SU-DHL-6 (cell line): ENCODE data around the gene SLC39A11.

Source experiments
- H2AFZ ChIP-seq: fragments of 200-600 bp; sonication (generic); 2 replicates; pipeline ENCODE4 v1.6.1; 2014; ENCODE audit warnings: low read depth, mild to moderate bottlenecking, moderate library complexity, mixed read lengths, antibody characterized with exemption, low read length; ENCODE audit not compliant: severe bottlenecking
- H3F3A ChIP-seq: fragments of 200-600 bp; shearing (Covaris generic); 2 replicates; pipeline ENCODE4 v1.6.0; 2016; ENCODE audit warnings: antibody characterized with exemption, mild to moderate bottlenecking; ENCODE audit not compliant: insufficient read depth
- H3K27ac ChIP-seq: fragments of 200-600 bp; sonication (generic); 2 replicates; pipeline ENCODE4 v1.5.1; 2016; ENCODE audit warnings: low read depth, mild to moderate bottlenecking, low read length, moderate library complexity, mixed read lengths
- H3K27me3 ChIP-seq: fragments of 200-600 bp; sonication (generic), shearing (Covaris generic); 2 replicates; pipeline ENCODE4 v1.6.0; 2014; ENCODE audit warnings: mild to moderate bottlenecking, low read length
- H3K36me3 ChIP-seq: fragments of 200-600 bp; sonication (generic); 2 replicates; pipeline ENCODE4 v1.6.1; 2014; ENCODE audit warnings: mild to moderate bottlenecking, low read length, mixed read lengths
- H3K4me2 ChIP-seq: fragments of 300-600, 200-600 bp; shearing (Covaris generic), sonication (generic); 2 replicates; pipeline ENCODE4 v1.6.0; 2014; ENCODE audit warnings: low read length, low read depth, mild to moderate bottlenecking; ENCODE audit not compliant: poor library complexity, severe bottlenecking
- H3K4me3 ChIP-seq: fragments of 200-600 bp; sonication (generic); 2 replicates; pipeline ENCODE4 v1.5.1; 2014; ENCODE audit warnings: antibody characterized with exemption, low read length, mild to moderate bottlenecking, mixed read lengths; ENCODE audit not compliant: insufficient read depth, poor library complexity, severe bottlenecking
- H3K79me2 ChIP-seq: fragments of 200-600 bp; sonication (generic); 2 replicates; pipeline ENCODE4 v1.6.1; 2014; ENCODE audit warnings: mild to moderate bottlenecking, low read length, moderate library complexity; ENCODE audit not compliant: insufficient read depth
- H3K9ac ChIP-seq: fragments of 200-600 bp; sonication (generic); 2 replicates; pipeline ENCODE4 v1.7.0; 2014; ENCODE audit warnings: mild to moderate bottlenecking, low read length
- H3K9me2 ChIP-seq: fragments of 200-600 bp; sonication (generic); replicated peaks from 2 replicates; pipeline ENCODE4 v1.6.1; 2014; ENCODE audit warnings: low read length; ENCODE audit not compliant: insufficient read depth
- H3K9me3 ChIP-seq: fragments of 200-600 bp; sonication (generic); 2 replicates; pipeline ENCODE4 v1.6.1; 2014; ENCODE audit warnings: low read length, mixed read lengths; ENCODE audit not compliant: insufficient read depth
- H4K20me1 ChIP-seq: fragments of 200-600 bp; sonication (generic); 2 replicates; pipeline ENCODE4 v1.6.1; 2014; ENCODE audit warnings: low read depth, mild to moderate bottlenecking, antibody characterized with exemption, low read length, moderate library complexity, mixed read lengths
- EZH2phosphoT487 ChIP-seq: fragments of 200-600 bp; sonication (generic), shearing (Covaris generic); conservative IDR thresholded peaks from 2 replicates; pipeline ENCODE4 v1.6.1; 2018; ENCODE audit warnings: mild to moderate bottlenecking, antibody characterized with exemption, low read length, moderate library complexity, mixed read lengths
- TF ChIP-seq, protein P1 (sequence below): fragments of 200-600 bp; sonication (generic); IDR thresholded peaks from one replicate; pipeline ENCODE4 v1.5.1; 2017; ENCODE audit warnings: antibody characterized with exemption, mild to moderate bottlenecking, low read length, moderate library complexity; ENCODE audit not compliant: insufficient read depth, poor library complexity, severe bottlenecking

SLC39A11 gene

DNA sequence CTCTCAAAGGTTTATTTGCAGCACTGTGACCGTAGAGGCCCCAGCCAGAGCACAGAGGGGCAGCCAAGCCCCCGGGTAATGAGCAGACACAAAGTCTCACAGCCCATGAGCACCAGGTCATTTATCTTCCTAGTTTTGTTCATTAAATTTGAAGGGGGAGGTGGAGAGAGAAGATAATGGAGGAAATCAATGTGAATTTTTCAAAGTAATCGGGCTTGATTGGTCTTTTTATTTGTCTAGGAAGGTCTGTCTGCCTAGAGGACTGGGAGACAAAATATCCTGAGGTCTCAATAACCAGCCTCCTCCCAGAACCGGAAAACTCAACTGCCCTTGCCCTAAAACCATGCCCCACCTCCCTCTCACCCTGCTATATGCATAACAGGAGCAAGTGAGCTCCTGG is 189.0 kb downstream of the SLC39A11 start:
- no peaks in the 10 kb centered on the region for H3K27me3 ChIP-seq
- no peaks in the 10 kb centered on the region for H3K79me2 ChIP-seq
- H3K4me3 ChIP-seq = no peak overlapping the region
- no peak overlapping the region for H3K9ac ChIP-seq
- no peaks in the 10 kb centered on the region for H3K36me3 ChIP-seq
- no peaks in the 10 kb centered on the region for H4K20me1 ChIP-seq
- H2AFZ ChIP-seq = no peak overlapping the region
- H3K9me3 ChIP-seq = no peaks in the 10 kb centered on the region
- TF ChIP-seq, protein P1, sequence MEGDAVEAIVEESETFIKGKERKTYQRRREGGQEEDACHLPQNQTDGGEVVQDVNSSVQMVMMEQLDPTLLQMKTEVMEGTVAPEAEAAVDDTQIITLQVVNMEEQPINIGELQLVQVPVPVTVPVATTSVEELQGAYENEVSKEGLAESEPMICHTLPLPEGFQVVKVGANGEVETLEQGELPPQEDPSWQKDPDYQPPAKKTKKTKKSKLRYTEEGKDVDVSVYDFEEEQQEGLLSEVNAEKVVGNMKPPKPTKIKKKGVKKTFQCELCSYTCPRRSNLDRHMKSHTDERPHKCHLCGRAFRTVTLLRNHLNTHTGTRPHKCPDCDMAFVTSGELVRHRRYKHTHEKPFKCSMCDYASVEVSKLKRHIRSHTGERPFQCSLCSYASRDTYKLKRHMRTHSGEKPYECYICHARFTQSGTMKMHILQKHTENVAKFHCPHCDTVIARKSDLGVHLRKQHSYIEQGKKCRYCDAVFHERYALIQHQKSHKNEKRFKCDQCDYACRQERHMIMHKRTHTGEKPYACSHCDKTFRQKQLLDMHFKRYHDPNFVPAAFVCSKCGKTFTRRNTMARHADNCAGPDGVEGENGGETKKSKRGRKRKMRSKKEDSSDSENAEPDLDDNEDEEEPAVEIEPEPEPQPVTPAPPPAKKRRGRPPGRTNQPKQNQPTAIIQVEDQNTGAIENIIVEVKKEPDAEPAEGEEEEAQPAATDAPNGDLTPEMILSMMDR = no peak
- no peak for TF ChIP-seq EZH2phosphoT487
- H3K4me2 ChIP-seq = no peak overlapping the region
- no peak overlapping the region for H3K27ac ChIP-seq
- no peaks in the 10 kb centered on the region for H3F3A ChIP-seq
- H3K9me2 ChIP-seq = no peaks in the 10 kb centered on the region

DNA sequence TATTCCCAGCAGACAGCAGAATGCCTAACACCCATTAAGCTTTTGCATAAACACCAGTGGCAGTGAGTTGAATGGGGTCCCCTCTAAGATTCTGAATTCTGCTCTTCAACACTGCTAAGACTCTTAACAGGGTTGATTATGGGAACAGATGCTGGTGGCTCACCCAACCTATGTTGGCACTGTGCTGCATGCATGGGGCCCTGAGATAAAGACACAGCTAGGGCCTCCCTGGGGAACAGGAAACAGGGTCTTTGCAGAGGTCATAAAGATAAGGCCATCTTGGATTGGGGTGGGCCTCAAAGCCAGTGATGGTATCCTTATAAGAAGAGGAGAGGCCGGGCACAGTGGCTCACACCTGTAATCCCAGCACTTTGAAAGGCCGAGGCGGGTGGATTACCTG is 190.8 kb downstream of the SLC39A11 start:
- H3K4me2 ChIP-seq = no peak overlapping the region

DNA sequence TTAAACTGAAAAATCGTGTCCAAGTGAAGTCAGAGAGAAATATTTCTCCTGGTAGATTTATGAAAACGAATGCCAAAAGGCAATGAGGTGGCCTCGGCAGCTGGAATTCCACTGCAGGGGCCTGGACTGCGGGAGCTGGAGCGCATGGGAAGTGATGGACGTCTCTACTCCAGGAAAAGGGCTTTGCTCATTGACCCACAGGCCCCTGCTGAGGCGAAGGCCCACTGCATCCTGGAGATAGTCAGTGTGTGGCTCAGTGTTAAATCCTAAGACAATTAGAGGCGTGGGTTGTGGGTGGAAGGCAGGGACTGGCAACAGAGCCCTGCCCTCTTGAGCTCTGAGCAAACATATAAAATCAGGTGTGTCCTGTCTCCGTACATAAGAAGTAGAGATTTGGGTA is 191.4 kb downstream of the SLC39A11 start:
- Histone ChIP-seq H3K36me3 (no peaks in the 10 kb centered on the region), H3K27ac (no peak overlapping the region), H3K9me2 (no peaks in the 10 kb centered on the region), H2AFZ (no peak overlapping the region), H3K9me3 (no peaks in the 10 kb centered on the region), H3K9ac (no peak overlapping the region), H3K79me2 (no peaks in the 10 kb centered on the region), H3F3A (no peaks in the 10 kb centered on the region), H3K4me2 (no peak overlapping the region), H4K20me1 (no peaks in the 10 kb centered on the region), H3K4me3 (no peak overlapping the region), H3K27me3 (no peaks in the 10 kb centered on the region)
- TF ChIP-seq, protein P1 = no peak
- TF ChIP-seq EZH2phosphoT487 = no peak

More for the DNA sequence above, 190.8 kb downstream of the SLC39A11 start:
- Histone ChIP-seq H3K9me3 (no peaks in the 10 kb centered on the region), H3K4me3 (no peak overlapping the region), H4K20me1 (no peaks in the 10 kb centered on the region), H3K27me3 (no peaks in the 10 kb centered on the region), H3K9ac (no peak overlapping the region), H3F3A (no peaks in the 10 kb centered on the region), H2AFZ (no peak overlapping the region), H3K9me2 (no peaks in the 10 kb centered on the region), H3K27ac (no peak overlapping the region), H3K79me2 (no peaks in the 10 kb centered on the region), H3K36me3 (no peaks in the 10 kb centered on the region)
- no peak for TF ChIP-seq EZH2phosphoT487
- TF ChIP-seq, protein P1 = no peak

DNA sequence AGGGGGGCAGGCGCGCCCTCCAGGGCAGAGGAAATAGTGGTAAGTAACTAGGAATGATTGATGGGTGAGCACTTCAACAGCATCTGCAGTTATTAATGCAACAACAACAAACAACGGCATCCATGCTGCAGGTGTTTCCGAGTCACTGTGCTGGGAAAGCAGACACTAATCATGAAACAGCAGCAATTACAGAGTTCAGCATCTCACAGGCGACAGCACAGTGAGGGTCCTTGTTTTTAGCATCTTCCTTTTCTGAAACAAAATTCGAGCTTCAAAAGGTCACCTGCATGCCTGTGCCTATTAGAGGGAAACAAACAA is 191.9 kb downstream of the SLC39A11 start:
- H3K27me3 ChIP-seq = no peaks in the 10 kb centered on the region
- H3K36me3 ChIP-seq = no peaks in the 10 kb centered on the region
- H3F3A ChIP-seq = no peaks in the 10 kb centered on the region
- no peaks in the 10 kb centered on the region for H3K79me2 ChIP-seq
- H3K9me2 ChIP-seq = no peaks in the 10 kb centered on the region
- no peaks in the 10 kb centered on the region for H4K20me1 ChIP-seq
- H2AFZ ChIP-seq = no peak overlapping the region
- H3K27ac ChIP-seq = no peak overlapping the region
- no peaks in the 10 kb centered on the region for H3K9me3 ChIP-seq
- no peak overlapping the region for H3K9ac ChIP-seq
- no peak overlapping the region for H3K4me2 ChIP-seq
- H3K4me3 ChIP-seq = no peak overlapping the region
- TF ChIP-seq EZH2phosphoT487 = no peak
- TF ChIP-seq, protein P1 = no peak
